Naive thymus-derived CD4-positive, alpha-beta T cell (primary cell): Measurements from ENCODE around the gene PLK5. TPM values are rescaled to one million over a fixed set of nuclear protein-coding genes. Genes with fewer than 3 reads are reported as not detected.
"Not testable (repeated sequence)": the region's sequence is repeated elsewhere in the genome, so short reads cannot be mapped to it uniquely, and the experiment has no call there.

Experiments used
- ATAC-seq: fragments of 150-1000 bp; cut with Tn5 transposase; 2 replicates; pipeline ENCODE4 v1.10.0; 2021; ENCODE audit warnings: mild to moderate bottlenecking, moderate library complexity
- CTCF ChIA-PET: fragments of 350-600 bp; sonication (Branson Sonifier 250); formaldehyde crosslinking; loops from one replicate; lab custom pipeline; 2021; ENCODE audit warnings: antibody characterized with exemption; lab: Charles Lee
- POLR2A ChIA-PET: fragments of 350-600 bp; sonication (Branson Sonifier 250); formaldehyde crosslinking; loops from one replicate; lab custom pipeline; 2021; ENCODE audit warnings: antibody characterized with exemption, inconsistent platforms; lab: Charles Lee
- DNase-seq, 9 donors: peaks; one replicate each; pipeline versions ENCODE4 v3.0.0 to v3.0.0-alpha.2; 2020 to 2022; ENCODE audit warnings: mixed read lengths in 1 of 9
- H3K27ac ChIP-seq: one replicate; pipeline ENCODE4 v1.7.0; 2013; ENCODE audit warnings: mild to moderate bottlenecking, low read depth, low read length, moderate library complexity
- H3K27me3 ChIP-seq, 2 donors: one replicate each; pipeline ENCODE4 v1.7.0; 2013; ENCODE audit warnings: low read length in 2 of 2, mild to moderate bottlenecking in 2 of 2, moderate library complexity in 2 of 2; ENCODE audit not compliant: control insufficient read depth in 2 of 2, insufficient read depth in 2 of 2
- H3K36me3 ChIP-seq, 3 experiments: 1 replicate in 2 of 3; 2 replicates in 1 of 3; pipeline ENCODE4 v1.7.0; 2013; ENCODE audit warnings: low read length in 3 of 3, mild to moderate bottlenecking in 3 of 3, moderate library complexity in 1 of 3; ENCODE audit not compliant: insufficient read depth in 3 of 3, control insufficient read depth in 2 of 3
- H3K4me1 ChIP-seq, 2 donors: one replicate each; pipeline ENCODE4 v1.7.0; 2013; ENCODE audit warnings: low read length in 2 of 2, mild to moderate bottlenecking in 2 of 2, moderate library complexity in 1 of 2; ENCODE audit not compliant: control insufficient read depth in 2 of 2, insufficient read depth in 2 of 2
- H3K4me3 ChIP-seq: 2 replicates; pipeline ENCODE4 v1.7.0; 2013; ENCODE audit warnings: mild to moderate bottlenecking, low read length
- H3K9me3 ChIP-seq, 3 experiments: 1 replicate in 2 of 3; 2 replicates in 1 of 3; pipeline ENCODE4 v1.7.0; 2013; ENCODE audit warnings: low read length in 3 of 3; ENCODE audit not compliant: control insufficient read depth in 2 of 3
- H3K27ac Mint-ChIP-seq, 9 donors: one replicate each; pipeline ENCODE4 v1.8.0; 2020 to 2022; ENCODE audit warnings: mixed read lengths in 9 of 9, mild to moderate bottlenecking in 8 of 9, moderate library complexity in 5 of 9, inconsistent platforms in 2 of 9
- H3K27me3 Mint-ChIP-seq, 5 donors: one replicate each; pipeline ENCODE4 v1.8.0; 2021 to 2022; ENCODE audit warnings: mixed read lengths in 5 of 5, mild to moderate bottlenecking in 1 of 5
- H3K36me3 Mint-ChIP-seq, 5 donors: one replicate each; pipeline ENCODE4 v1.8.0; 2020 to 2022; ENCODE audit warnings: mixed read lengths in 5 of 5, mild to moderate bottlenecking in 3 of 5, inconsistent platforms in 1 of 5
- H3K4me1 Mint-ChIP-seq, 7 donors: one replicate each; pipeline ENCODE4 v1.8.0; 2020 to 2022; ENCODE audit warnings: mixed read lengths in 7 of 7, mild to moderate bottlenecking in 3 of 7, inconsistent platforms in 1 of 7
- H3K4me3 Mint-ChIP-seq, 10 donors: one replicate each; pipeline ENCODE4 v1.8.0; 2020 to 2022; ENCODE audit warnings: mild to moderate bottlenecking in 10 of 10, mixed read lengths in 10 of 10, moderate library complexity in 6 of 10, inconsistent platforms in 2 of 10
- H3K9me3 Mint-ChIP-seq, 11 donors: one replicate each; pipeline ENCODE4 v1.8.0; 2020 to 2022; ENCODE audit warnings: mixed read lengths in 11 of 11, mild to moderate bottlenecking in 4 of 11, inconsistent platforms in 1 of 11, moderate library complexity in 1 of 11
- intact Hi-C, 2 donors: fragments of 100-400 bp; cut with micrococcal nuclease; formaldehyde crosslinking; loops; one replicate each; pipeline ENCODE4 v1.15.1; 2023
- polyA plus RNA-seq, 2 donors: library from polyadenylated mRNA; unstranded; fragments of 300-500 nt; fragmentation: Illumina TruSeq; gene quantifications; one replicate each; pipeline ENCODE4 v1.2.3, GENCODE V29; 2021
- total RNA-seq, 6 experiments: library from RNA in 5 of 6; stranded (reverse) in 5 of 6; gene quantifications; 1 replicate in 5 of 6; 2 replicates in 1 of 6; pipeline ENCODE4 v1.2.3 and lab custom pipeline; 2021 to 2026

The PLK5 gene
- total RNA-seq = not detected
- not detected for polyA plus RNA-seq
- total RNA-seq (lab: John Stamatoyannopoulos, UW) = not detected

- ChIA-PET CTCF (no interaction called here), POLR2A (no interaction called here)
- peak within 1 kb of the TSS in 1 of 9 donors; percentile 32 for H3K27ac Mint-ChIP-seq
- Histone ChIP-seq H3K27me3 (no peaks in the 10 kb centered on the region), H3K36me3 (no peaks in the 10 kb centered on the region), H3K9me3 (no peaks in the 10 kb centered on the region), H3K4me1 (no peaks in the 10 kb centered on the region), H3K4me3 (no peak within 1 kb of the TSS), H3K27ac (no peak within 1 kb of the TSS)
- no peak for DNase-seq
- peaks cover 0 to 4% (median 0%) of the 10 kb centered on the region in 5 donors for H3K36me3 Mint-ChIP-seq
- intact Hi-C loops = no loop called here
- no peak for ATAC-seq
- peaks cover 0 to 9% (median 8%) of the 10 kb centered on the region in 7 donors for H3K4me1 Mint-ChIP-seq
- peak within 1 kb of the TSS in 8 of 10 donors; percentile 5 to 72 (median 58) for H3K4me3 Mint-ChIP-seq
- peaks cover 26 to 39% (median 30%) of the 10 kb centered on the region in 5 donors for H3K27me3 Mint-ChIP-seq
- peaks cover 0 to 2% (median 0%) of the 10 kb centered on the region in 11 donors for H3K9me3 Mint-ChIP-seq
Observed at GRCh38 chr19:1523412-1524286, at the start of gene PLK5. TSS of gene PLK5 (plus strand) at chr19:1524077. CDS start at chr19:1526997, 2,920 bp downstream.

- H3K4me3 Mint-ChIP-seq = peak overlapping the region in 1 of 10 donors; percentile 34
- CTCF ChIA-PET = interaction anchor here (0.6 kb wide), 1 partner anchor 71 kb away, joined by 4 read pairs; no protein-coding TSS in a partner anchor
Observed at GRCh38 chr19:1474765-1475351, 49.0 kb upstream of the PLK5 start.

GRCh38 chr19:1475751-1476437 is 48.0 kb upstream of the PLK5 start:
- no peaks in the 10 kb centered on the region for H3K9me3 ChIP-seq
- DNase-seq = no peak
- no peak for ATAC-seq
- Mint-ChIP-seq H3K9me3 (no peaks in the 10 kb centered on the region), H3K4me1 (peaks cover 11 to 36% (median 26%) of the 10 kb centered on the region in 7 donors), H3K27me3 (peaks cover 0 to 15% (median 0%) of the 10 kb centered on the region in 5 donors), H3K36me3 (peaks cover 0 to 8% (median 4%) of the 10 kb centered on the region in 5 donors), H3K4me3 (peak overlapping the region in 1 of 10 donors; percentile 29), H3K27ac (no peak overlapping the region)
- intact Hi-C loops = no loop called here
- CTCF ChIA-PET = no interaction called here
- POLR2A ChIA-PET = interaction anchor here (0.9 to 1.3 kb wide), 2 partner anchors 10 to 15 kb away, joined by 3 to 5 read pairs; partner anchors contain the start of genes PCSK4 and REEP6
- H3K27me3 ChIP-seq = no peaks in the 10 kb centered on the region
- H3K36me3 ChIP-seq = peaks cover 0 to 26% (median 0%) of the 10 kb centered on the region in 3 experiments
- no peak overlapping the region for H3K4me3 ChIP-seq
- peaks cover 17 to 22% of the 10 kb centered on the region in 2 donors for H3K4me1 ChIP-seq
- no peak overlapping the region for H3K27ac ChIP-seq

More at GRCh38 chr19:1474765-1475351, 49.0 kb upstream of the PLK5 start:
- ATAC-seq (no peak), DNase-seq (no peak)
- POLR2A ChIA-PET = interaction anchor here (0.6 to 1.3 kb wide), 3 partner anchors 9 to 25 kb away, joined by 3 to 5 read pairs (median 4); partner anchors contain the start of genes PCSK4 and REEP6
- Histone ChIP-seq H3K9me3 (no peaks in the 10 kb centered on the region), H3K4me1 (peaks cover 18 to 25% of the 10 kb centered on the region in 2 donors), H3K27ac (no peak overlapping the region), H3K36me3 (peaks cover 0 to 26% (median 0%) of the 10 kb centered on the region in 3 experiments), H3K27me3 (no peaks in the 10 kb centered on the region), H3K4me3 (no peak overlapping the region)
- H3K9me3 Mint-ChIP-seq = no peaks in the 10 kb centered on the region
- peaks cover 11 to 36% (median 20%) of the 10 kb centered on the region in 7 donors for H3K4me1 Mint-ChIP-seq
- peaks cover 0 to 19% (median 0%) of the 10 kb centered on the region in 5 donors for H3K27me3 Mint-ChIP-seq
- H3K27ac Mint-ChIP-seq = no peak overlapping the region
- H3K36me3 Mint-ChIP-seq = peaks cover 0 to 8% (median 4%) of the 10 kb centered on the region in 5 donors
- intact Hi-C loops = no loop called here

GRCh38 chr19:1477056-1477455 is 46.8 kb upstream of the PLK5 start:
- H3K4me1 Mint-ChIP-seq = peaks cover 11 to 32% (median 18%) of the 10 kb centered on the region in 7 donors
- H3K9me3 ChIP-seq, H3K27me3 Mint-ChIP-seq, DNase-seq, H3K4me3 ChIP-seq, H3K27ac ChIP-seq, H3K9me3 Mint-ChIP-seq, intact Hi-C loops, ATAC-seq, H3K27me3 ChIP-seq, H3K36me3 Mint-ChIP-seq, H3K27ac Mint-ChIP-seq, CTCF ChIA-PET: not testable (repeated sequence)
- Histone ChIP-seq H3K36me3 (peaks cover 0 to 26% (median 0%) of the 10 kb centered on the region in 3 experiments), H3K4me1 (peaks cover 6 to 12% of the 10 kb centered on the region in 2 donors)
- POLR2A ChIA-PET = interaction anchor here (0.7 to 1.1 kb wide), 2 partner anchors 8 to 14 kb away, joined by 3 to 4 read pairs; partner anchors contain the start of genes PCSK4 and REEP6
- peak overlapping the region; percentile 29 to 98 (median 50) for H3K4me3 Mint-ChIP-seq

- ATAC-seq (peak; percentile 98), DNase-seq (peak; percentile 81 to 94 (median 88))
- Mint-ChIP-seq H3K4me3 (peak within 1 kb of the TSS; percentile 96 to 100 (median 98)), H3K9me3 (no peaks in the 10 kb centered on the region), H3K36me3 (peaks cover 0 to 8% (median 4%) of the 10 kb centered on the region in 5 donors), H3K27ac (peak within 1 kb of the TSS; percentile 94 to 98 (median 96)), H3K27me3 (peaks cover 0 to 3% (median 0%) of the 10 kb centered on the region in 5 donors), H3K4me1 (peaks cover 11 to 24% (median 15%) of the 10 kb centered on the region in 7 donors)
- intact Hi-C loops = loop anchor here (1.0 to 2.0 kb wide), 7 partner anchors 9 to 96 kb away; partner anchors contain the start of genes PCSK4 (in 2 of the 2), RPS15 (in 2 of the 2), DAZAP1 (in 1 of the 2) and NDUFS7 (in 1 of the 2)
- Histone ChIP-seq H3K27me3 (no peaks in the 10 kb centered on the region), H3K27ac (peak within 1 kb of the TSS; percentile 86), H3K36me3 (peaks cover 0 to 25% (median 0%) of the 10 kb centered on the region in 3 experiments), H3K9me3 (no peaks in the 10 kb centered on the region), H3K4me3 (peak within 1 kb of the TSS; percentile 82), H3K4me1 (peaks cover 6 to 12% of the 10 kb centered on the region in 2 donors)
- CTCF ChIA-PET = no interaction called here
- POLR2A ChIA-PET = interaction anchor here (1.1 to 1.6 kb wide), 2 partner anchors 8 to 10 kb away, joined by 3 to 5 read pairs; no protein-coding TSS in a partner anchor
Observed at GRCh38 chr19:1478934-1479707, 44.8 kb upstream of the PLK5 start, which contains the start of gene C19orf25. TSS of gene C19orf25 (minus strand) at chr19:1479215. CDS start at chr19:1478903, 312 bp downstream.
